Mesodermal cell (in vitro differentiated cells): ENCODE results near the gene DAB2IP.

ENCODE experiments used
- H3K27ac ChIP-seq: 2 replicates; pipeline ENCODE4 v1.7.0; 2013; ENCODE audit warnings: mild to moderate bottlenecking, low read depth, low read length, moderate library complexity; ENCODE audit not compliant: severe bottlenecking
- H3K36me3 ChIP-seq: 2 replicates; pipeline ENCODE4 v1.7.1; 2013; ENCODE audit warnings: mild to moderate bottlenecking, low read length, moderate library complexity; ENCODE audit not compliant: control insufficient read depth, insufficient read depth
- H3K4me1 ChIP-seq: one replicate; pipeline ENCODE4 v1.7.1; 2013; ENCODE audit warnings: mild to moderate bottlenecking, low read length; ENCODE audit not compliant: insufficient read depth, control insufficient read depth, poor library complexity, severe bottlenecking
- H3K4me3 ChIP-seq: 2 replicates; pipeline ENCODE4 v1.7.0; 2013; ENCODE audit warnings: low read length, control low read depth, mild to moderate bottlenecking; ENCODE audit not compliant: insufficient read depth, poor library complexity, severe bottlenecking; ENCODE audit errors: extremely low read depth
- H3K9me3 ChIP-seq: 2 replicates; pipeline ENCODE4 v1.7.1; 2013; ENCODE audit warnings: mild to moderate bottlenecking, low read length, moderate library complexity; ENCODE audit not compliant: control insufficient read depth
- WGBS, 2 experiments: methylation state at CpG; one replicate each; pipeline ENCODE4 v1.1.5; 2013; ENCODE audit warnings: missing lambda C conversion rate in 2 of 2; ENCODE audit not compliant: insufficient coverage in 2 of 2; 5-methylcytosine and 5-hydroxymethylcytosine counted together

The DAB2IP gene

DNA sequence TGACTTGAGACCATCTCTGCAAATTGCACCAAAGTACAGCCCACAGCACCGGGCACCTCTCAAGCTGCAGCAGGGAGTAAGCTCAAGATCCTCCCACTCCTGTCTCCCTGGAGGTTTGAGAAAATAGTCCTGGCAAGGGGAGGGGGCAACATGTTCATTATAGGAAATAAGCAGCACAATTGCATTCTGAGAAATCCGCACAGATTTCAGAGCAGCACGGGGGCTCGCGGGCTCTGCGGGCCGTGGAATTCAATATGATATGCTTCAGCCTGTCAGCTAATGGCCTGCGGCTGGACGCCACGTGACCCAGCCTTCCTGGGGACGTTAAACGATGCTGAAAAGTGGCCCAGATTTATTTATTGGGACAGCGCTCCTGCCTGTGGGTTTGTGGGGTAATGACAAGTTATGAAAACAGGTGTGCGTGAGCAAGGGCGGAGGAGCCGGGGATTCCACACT, 156.4 kb downstream of the DAB2IP start:
- no peaks in the 10 kb centered on the region for H3K4me1 ChIP-seq
- H3K4me3 ChIP-seq, result no peak overlapping the region
- 94 to 96% methylated on average over 11 to 14 of the region's 16 CpGs for WGBS, 2 experiments
- no peaks in the 10 kb centered on the region for H3K36me3 ChIP-seq
- H3K27ac ChIP-seq, result no peak overlapping the region
- H3K9me3 ChIP-seq, result peaks cover 6% of the 10 kb centered on the region

DNA sequence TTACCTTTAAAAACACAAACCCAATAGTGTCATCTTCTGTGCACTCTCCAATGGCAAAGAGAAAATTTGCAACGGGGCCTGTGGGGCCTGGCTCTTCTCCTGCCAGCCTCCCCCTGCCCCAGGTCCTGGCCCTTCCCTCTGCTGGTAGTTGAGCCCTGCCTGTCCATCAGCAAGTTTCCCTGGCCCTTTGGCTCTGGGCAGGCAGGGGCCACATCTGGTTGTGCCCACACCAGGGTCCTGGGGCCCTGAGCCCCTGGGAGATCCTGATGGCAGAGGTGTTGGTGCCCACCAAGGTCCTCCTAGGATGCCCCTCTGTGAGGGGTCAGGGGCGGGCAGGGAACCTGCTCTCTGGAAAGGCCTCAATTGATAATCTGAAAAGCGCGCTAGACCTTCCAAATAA, 157.3 kb downstream of the DAB2IP start:
- peaks cover 6% of the 10 kb centered on the region for H3K9me3 ChIP-seq
- no peaks in the 10 kb centered on the region for H3K4me1 ChIP-seq
- no peak overlapping the region for H3K4me3 ChIP-seq
- H3K27ac ChIP-seq, result no peak overlapping the region
- 78 to 79% methylated on average over 4 of the region's 4 CpGs for WGBS, 2 experiments
- H3K36me3 ChIP-seq, result no peaks in the 10 kb centered on the region

DNA sequence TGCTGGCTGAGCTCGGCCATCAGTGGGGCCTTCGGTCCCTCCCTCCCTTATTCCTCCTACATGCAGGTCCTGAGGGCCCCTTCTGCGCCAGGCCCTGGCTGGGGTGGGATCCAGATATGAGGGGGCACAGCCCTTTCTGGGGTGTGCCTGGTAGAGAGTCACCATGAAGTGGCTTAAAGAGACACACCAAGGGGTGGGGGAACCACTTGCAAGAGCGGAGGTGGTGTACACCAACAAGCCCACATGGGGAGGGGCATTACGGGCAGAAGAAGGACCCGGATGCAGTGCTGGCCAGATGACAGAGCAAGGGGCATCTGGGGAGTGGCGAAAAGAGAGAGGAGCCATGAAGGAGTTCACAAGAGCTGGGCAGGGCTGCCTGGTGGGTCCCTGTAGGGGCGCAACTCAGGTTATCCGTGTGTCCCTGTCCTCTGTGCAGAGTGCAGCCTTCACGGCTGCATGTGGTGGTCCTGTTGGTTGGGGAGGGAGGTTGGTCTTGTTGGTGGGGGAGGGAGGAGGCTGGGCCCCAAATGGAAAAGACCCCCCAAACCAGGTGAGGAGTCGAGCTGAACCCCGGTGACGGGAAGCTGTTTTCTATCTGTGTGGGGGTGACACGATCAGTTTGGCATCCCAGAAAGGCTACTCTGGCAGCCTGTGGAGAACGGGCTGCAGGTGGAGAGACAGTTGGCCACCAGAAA, 158.1 kb downstream of the DAB2IP start:
- no peak overlapping the region for H3K4me3 ChIP-seq
- WGBS, 2 experiments, result 90 to 97% methylated on average over 11 to 14 of the region's 15 CpGs
- H3K4me1 ChIP-seq, result no peaks in the 10 kb centered on the region
- peaks cover 1% of the 10 kb centered on the region for H3K9me3 ChIP-seq
- H3K36me3 ChIP-seq, result no peaks in the 10 kb centered on the region
- no peak overlapping the region for H3K27ac ChIP-seq

DNA sequence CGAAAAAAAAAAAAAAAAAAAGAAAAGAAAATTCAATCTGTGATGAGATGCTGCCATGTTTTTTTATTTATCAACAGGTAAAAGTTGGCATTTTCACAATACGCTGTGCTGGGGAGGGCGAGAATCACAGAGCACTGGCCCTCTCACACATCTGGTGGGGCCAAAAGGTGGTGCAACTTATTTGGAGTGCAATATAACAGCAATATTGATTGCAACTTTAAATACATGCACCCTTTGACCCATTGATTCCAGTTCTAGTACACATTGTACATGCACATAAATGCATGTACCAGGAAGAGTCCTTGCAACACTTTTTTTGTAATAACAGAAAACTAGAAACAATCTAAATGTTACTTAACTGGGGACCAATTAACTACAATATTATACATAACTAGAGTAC, 159.1 kb downstream of the DAB2IP start:
- Histone ChIP-seq H3K9me3 (no peaks in the 10 kb centered on the region), H3K4me3 (no peak overlapping the region), H3K27ac (no peak overlapping the region), H3K36me3 (no peaks in the 10 kb centered on the region), H3K4me1 (no peaks in the 10 kb centered on the region)
- WGBS, 2 experiments, result 89% methylated on average over 3 of the region's 3 CpGs; no CpG with 5 or more reads in 1 of the 2 experiments

DNA sequence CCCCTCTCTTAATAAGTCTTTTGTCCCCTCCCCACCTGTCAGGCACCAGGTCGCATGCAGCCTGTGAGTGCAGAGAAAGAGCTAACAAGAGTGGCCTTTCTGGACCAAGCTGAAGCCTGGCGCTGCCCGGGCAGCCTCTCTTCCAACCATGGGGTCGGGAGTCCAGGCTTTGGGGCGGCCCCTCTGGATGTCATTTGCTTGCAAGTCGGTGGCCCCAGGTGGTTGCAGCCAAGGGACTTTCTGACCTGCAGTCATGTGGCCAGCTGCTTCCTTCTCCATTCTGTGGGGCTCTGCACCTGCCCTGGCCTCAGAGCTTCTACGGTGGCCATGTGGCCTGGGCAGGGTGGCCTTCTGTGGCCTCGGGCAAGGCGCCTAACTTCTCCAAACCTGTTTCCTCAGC, 159.7 kb downstream of the DAB2IP start:
- 86 to 87% methylated on average over 9 of the region's 9 CpGs for WGBS, 2 experiments
- no peaks in the 10 kb centered on the region for H3K9me3 ChIP-seq
- H3K4me1 ChIP-seq, result no peaks in the 10 kb centered on the region
- no peak overlapping the region for H3K27ac ChIP-seq
- no peak overlapping the region for H3K4me3 ChIP-seq
- H3K36me3 ChIP-seq, result no peaks in the 10 kb centered on the region

DNA sequence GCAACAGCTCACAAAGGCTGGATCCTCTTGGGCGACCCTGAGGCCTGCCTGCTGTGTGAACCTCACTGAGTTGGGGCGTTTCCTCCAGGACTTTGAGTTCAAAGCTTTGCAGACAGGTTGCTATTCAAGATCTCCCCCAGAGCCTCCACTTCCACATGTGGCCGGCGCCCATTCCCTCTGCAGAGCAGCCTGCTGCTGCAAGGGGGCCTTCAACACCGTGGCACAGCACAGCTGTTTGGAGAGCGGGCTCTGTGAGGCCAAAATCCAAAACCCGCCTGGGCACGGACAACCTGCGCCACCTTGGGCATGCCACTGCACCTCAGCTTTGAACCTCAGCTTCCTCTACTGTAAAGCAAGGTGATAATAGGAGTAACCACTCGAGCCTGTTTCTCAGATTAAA, 160.3 kb downstream of the DAB2IP start:
- WGBS, 2 experiments, result 89 to 90% methylated on average over 9 to 10 of the region's 10 CpGs
- H3K36me3 ChIP-seq, result no peaks in the 10 kb centered on the region
- no peaks in the 10 kb centered on the region for H3K4me1 ChIP-seq
- H3K9me3 ChIP-seq, result no peaks in the 10 kb centered on the region
- no peak overlapping the region for H3K27ac ChIP-seq
- no peak overlapping the region for H3K4me3 ChIP-seq

DNA sequence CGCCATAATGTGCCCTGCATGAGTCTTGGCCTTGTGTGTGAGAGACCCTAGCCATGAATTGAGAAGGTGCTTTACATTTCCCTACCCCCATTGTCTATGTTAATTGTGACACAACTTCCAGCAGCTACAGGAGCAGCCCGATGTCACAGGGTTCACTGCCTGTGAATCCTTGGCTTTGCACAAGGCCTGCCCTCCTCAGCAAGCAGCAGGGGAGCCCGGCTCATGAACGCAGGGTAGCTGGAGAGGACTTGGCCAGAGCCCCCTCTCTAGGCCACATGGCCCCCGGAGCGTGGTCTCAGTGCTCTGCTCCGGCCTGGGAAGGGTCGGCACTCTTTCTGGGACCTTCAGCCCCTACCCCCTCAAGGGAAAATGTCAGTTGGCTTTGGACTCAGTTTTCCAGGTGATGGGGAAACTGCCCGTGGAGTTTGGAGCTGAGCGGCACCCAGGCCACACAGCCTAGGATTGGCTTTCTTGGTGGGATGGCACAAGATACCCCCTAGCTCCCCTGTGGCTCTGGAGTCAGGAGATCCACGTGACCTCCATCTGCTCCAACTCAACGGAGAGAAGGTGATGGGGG, 160.8 kb downstream of the DAB2IP start:
- H3K4me1 ChIP-seq, result no peaks in the 10 kb centered on the region
- no peaks in the 10 kb centered on the region for H3K9me3 ChIP-seq
- no peak overlapping the region for H3K4me3 ChIP-seq
- H3K27ac ChIP-seq, result no peak overlapping the region
- WGBS, 2 experiments, result 65 to 82% methylated on average over 5 to 7 of the region's 12 CpGs
- no peaks in the 10 kb centered on the region for H3K36me3 ChIP-seq

DNA sequence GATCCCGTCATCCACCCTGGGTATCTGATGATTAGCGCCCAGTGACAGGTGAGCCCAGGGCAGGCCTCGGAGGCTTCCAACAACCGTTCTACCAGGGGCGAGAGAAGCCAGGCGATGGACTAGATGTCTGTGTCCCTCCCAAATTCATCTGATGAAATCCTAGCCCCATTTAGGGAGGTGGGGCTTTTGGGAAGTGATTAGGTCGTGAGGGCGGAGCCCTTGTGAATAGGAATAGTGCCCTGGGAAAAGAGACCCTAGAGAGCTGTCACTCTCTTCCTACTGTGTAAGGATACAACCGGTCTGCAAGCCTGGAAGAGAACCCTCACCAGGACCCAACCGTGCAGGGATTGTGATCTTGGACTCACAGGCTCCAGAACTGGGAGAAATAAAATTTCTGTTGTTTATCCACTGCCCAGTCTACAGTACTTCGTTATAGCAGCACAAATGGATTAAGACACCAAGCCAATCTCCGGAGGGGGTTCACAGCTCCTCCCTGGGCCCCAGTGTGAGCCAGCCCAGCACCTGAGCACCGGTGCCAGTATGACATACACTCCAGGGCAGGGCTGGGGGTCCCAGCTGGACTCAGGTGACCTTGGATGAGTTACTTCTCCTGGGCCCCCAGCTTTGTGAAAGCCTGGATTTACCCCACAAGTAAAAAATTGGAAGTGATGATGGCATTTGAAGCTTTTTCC, 162.2 kb downstream of the DAB2IP start:
- 81 to 84% methylated on average over 9 to 11 of the region's 13 CpGs for WGBS, 2 experiments
- H3K4me3 ChIP-seq, result no peak overlapping the region

DNA sequence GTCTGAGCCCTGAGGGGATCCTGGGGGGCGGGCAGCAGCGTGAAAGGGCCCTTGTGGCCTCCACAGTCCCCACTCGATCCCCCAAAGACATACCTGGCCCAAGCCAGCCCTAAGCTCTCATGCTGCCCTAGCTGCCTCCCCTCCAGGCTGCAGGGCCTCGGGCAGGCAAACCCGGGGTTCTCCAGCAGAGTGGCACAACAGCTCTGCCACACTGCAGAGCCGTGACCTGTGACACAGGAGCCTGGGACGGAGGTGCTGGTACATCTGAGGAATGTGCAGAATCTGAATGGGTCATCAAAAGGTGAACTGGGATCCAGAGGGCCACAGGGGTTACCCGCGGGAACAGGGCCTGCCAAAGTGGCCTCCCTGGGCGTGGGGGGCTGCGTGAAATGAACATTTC, 163.2 kb downstream of the DAB2IP start:
- 88 to 90% methylated on average over 7 to 9 of the region's 11 CpGs for WGBS, 2 experiments
- H3K27ac ChIP-seq, result no peak overlapping the region
- H3K4me3 ChIP-seq, result no peak overlapping the region
- no peaks in the 10 kb centered on the region for H3K36me3 ChIP-seq
- no peaks in the 10 kb centered on the region for H3K9me3 ChIP-seq
- peaks cover 5% of the 10 kb centered on the region for H3K4me1 ChIP-seq

More for the DNA sequence above, 162.2 kb downstream of the DAB2IP start:
- no peak overlapping the region for H3K27ac ChIP-seq
- H3K9me3 ChIP-seq, result no peaks in the 10 kb centered on the region
- H3K4me1 ChIP-seq, result no peaks in the 10 kb centered on the region
- H3K36me3 ChIP-seq, result no peaks in the 10 kb centered on the region

DNA sequence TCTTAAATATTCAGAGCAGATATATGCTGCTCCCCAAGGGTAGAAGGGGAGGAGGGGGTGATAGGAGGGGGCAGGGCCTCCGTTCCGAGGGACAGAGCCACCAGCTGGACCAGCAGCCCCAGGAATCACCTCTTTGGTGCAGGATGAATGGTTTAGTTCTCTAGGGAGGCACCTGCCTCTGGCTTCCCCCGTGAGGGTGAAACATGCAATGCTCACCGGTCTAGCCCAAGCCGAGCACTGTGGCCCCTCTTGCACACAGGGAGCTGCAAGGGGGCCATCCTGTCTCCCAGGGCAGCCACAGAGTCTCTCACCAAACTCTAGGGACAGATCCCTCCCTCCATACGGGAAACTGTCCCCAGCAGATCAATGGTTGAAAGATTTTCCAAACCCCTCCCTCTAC, 163.7 kb downstream of the DAB2IP start:
- 70 to 79% methylated on average over 6 of the region's 6 CpGs for WGBS, 2 experiments

More for the DNA sequence above, 163.7 kb downstream of the DAB2IP start:
- Histone ChIP-seq H3K36me3 (no peaks in the 10 kb centered on the region), H3K27ac (no peak overlapping the region), H3K4me3 (no peak overlapping the region), H3K4me1 (peaks cover 10% of the 10 kb centered on the region), H3K9me3 (no peaks in the 10 kb centered on the region)
